Measurements from ENCODE around the gene NMUR2.

- TF ChIP-seq, protein P1, sequence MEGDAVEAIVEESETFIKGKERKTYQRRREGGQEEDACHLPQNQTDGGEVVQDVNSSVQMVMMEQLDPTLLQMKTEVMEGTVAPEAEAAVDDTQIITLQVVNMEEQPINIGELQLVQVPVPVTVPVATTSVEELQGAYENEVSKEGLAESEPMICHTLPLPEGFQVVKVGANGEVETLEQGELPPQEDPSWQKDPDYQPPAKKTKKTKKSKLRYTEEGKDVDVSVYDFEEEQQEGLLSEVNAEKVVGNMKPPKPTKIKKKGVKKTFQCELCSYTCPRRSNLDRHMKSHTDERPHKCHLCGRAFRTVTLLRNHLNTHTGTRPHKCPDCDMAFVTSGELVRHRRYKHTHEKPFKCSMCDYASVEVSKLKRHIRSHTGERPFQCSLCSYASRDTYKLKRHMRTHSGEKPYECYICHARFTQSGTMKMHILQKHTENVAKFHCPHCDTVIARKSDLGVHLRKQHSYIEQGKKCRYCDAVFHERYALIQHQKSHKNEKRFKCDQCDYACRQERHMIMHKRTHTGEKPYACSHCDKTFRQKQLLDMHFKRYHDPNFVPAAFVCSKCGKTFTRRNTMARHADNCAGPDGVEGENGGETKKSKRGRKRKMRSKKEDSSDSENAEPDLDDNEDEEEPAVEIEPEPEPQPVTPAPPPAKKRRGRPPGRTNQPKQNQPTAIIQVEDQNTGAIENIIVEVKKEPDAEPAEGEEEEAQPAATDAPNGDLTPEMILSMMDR (IDR thresholded peaks at IDR 0.05): no peak
- TF ChIP-seq POLR2A (IDR thresholded peaks at IDR 0.05): no peak
Measured at GRCh38 chr5:152364172-152364571, 40.9 kb downstream of the NMUR2 start.
